ENCODE data around the gene CAPN10.

- TF ChIP-seq CTCF (IDR thresholded peaks at IDR 0.05) = no peak
- TF ChIP-seq EP300 (IDR thresholded peaks at IDR 0.05; ENCODE audit: low read depth) = no peak
- TF ChIP-seq POLR2AphosphoS5 (IDR thresholded peaks at IDR 0.05) = no peak
Measured at GRCh38 chr2:240614391-240614790, 27.9 kb downstream of the CAPN10 start.
